GM19043 (cell line): ENCODE measurements around the gene CLOCK.
"Not testable (repeated sequence)": the region's sequence is repeated elsewhere in the genome, so short reads cannot be mapped to it uniquely, and the experiment has no call there.

Source experiments
- ATAC-seq: cut with Tn5 transposase; IDR thresholded peaks from one replicate; pipeline ENCODE4 v1.9.1; 2021; ENCODE audit warnings: low read depth; ENCODE audit not compliant: unreplicated experiment

CLOCK gene, protein sequence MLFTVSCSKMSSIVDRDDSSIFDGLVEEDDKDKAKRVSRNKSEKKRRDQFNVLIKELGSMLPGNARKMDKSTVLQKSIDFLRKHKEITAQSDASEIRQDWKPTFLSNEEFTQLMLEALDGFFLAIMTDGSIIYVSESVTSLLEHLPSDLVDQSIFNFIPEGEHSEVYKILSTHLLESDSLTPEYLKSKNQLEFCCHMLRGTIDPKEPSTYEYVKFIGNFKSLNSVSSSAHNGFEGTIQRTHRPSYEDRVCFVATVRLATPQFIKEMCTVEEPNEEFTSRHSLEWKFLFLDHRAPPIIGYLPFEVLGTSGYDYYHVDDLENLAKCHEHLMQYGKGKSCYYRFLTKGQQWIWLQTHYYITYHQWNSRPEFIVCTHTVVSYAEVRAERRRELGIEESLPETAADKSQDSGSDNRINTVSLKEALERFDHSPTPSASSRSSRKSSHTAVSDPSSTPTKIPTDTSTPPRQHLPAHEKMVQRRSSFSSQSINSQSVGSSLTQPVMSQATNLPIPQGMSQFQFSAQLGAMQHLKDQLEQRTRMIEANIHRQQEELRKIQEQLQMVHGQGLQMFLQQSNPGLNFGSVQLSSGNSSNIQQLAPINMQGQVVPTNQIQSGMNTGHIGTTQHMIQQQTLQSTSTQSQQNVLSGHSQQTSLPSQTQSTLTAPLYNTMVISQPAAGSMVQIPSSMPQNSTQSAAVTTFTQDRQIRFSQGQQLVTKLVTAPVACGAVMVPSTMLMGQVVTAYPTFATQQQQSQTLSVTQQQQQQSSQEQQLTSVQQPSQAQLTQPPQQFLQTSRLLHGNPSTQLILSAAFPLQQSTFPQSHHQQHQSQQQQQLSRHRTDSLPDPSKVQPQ

DNA sequence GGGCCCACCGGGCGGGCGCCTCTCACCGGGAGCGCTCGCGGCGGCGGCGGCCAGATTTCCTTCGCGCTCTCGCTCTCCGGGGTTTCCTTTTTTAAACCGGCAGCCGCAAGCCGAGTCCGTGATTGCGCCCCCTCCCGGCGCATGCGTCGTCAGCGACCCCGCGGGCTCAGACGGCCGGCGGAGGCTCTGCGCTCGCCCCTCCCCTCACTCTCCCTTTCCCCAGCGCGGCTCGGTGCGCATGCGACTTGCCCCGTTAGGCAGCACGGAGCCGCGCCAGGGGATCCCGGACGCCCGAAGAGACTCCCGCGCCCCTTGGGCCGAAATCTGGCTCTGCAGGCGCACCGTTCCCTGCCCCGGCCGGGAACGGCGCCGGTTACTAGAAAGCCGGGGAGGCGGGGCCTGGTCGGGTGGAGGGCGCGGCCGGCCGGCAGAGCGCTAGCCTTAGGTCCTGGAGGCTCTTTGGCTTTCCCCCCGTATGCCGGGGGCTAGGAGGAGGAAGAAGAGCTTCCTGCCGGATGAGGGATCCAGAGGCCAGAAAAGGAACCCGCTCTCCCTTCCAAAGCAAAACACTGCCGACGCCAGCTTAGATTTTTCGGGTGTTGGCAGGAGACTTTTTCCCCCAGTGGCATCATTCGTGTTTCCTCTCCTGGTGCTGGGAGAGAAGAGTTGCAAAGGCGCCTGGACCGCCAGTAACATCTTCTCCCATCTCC lies at the start of gene CLOCK:
TSS of gene CLOCK (minus strand) at position 154 of the 710 bp plus-strand sequence. CDS start 64,124 bp downstream, outside the sequence.
- ATAC-seq = peak; percentile 71

DNA sequence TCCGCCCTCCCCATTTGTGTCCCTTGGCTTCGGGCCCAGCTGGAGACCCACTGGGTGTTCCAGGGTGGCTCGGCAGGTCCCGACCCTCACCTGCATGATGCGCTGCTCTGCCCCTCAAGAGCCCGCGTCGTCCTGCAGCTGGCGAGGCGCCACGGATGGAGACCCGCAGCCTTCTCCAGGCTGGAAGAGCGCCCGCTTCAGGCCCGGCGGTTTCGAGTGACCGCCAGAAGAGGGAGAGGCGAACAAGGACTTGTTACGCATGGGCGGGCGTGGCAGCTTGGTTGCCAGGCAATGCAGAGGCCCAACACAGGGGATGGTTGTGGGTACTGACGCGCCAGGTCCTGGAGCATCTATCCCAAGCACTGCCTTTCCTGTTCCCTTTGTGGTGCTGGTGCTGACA lies 45.3 kb upstream of the CLOCK start, which contains the start of gene PDCL2:
TSS of gene PDCL2 (minus strand) at position 232 of the 400 bp plus-strand sequence. CDS start at position 96, 136 bp downstream.
- no peak for ATAC-seq

DNA sequence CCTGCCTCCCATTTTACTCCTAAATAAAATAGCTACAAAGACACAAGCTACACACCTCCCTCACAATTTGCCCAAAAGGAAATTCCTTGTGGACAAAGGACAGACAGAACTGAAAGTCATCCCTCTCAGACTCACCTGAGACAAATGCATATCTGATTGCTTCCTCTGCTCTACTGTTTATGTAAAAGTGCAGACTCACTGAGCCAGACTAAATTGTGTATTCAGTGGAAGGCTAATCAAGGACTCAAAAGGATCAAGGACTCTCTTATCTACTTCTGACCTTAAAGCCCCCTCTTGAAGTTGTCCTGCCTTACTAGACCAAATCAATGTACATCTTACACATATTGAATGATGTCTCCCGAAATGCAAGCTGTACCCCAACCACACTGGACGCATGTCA lies 41.5 kb upstream of the CLOCK start:
- no peak for ATAC-seq

DNA sequence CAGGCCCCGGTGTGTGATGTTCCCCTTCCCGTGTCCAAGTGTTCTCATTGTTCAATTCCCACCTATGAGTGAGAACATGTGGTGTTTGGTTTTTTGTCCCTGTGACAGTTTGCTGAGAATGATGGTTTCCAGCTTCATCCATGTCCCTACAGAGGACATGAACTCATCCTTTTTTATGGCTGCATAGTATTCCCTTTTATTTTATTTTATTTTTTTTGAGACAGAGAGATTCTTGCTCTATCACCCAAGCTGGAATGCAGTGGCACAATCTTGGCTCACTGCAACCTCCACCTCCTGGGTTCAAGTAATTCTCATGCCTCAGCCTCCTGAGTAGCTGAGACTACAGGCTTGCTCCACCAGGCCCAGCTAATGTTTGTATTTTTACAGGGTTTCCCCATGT lies 36.1 kb upstream of the CLOCK start:
- ATAC-seq = not testable (repeated sequence)

DNA sequence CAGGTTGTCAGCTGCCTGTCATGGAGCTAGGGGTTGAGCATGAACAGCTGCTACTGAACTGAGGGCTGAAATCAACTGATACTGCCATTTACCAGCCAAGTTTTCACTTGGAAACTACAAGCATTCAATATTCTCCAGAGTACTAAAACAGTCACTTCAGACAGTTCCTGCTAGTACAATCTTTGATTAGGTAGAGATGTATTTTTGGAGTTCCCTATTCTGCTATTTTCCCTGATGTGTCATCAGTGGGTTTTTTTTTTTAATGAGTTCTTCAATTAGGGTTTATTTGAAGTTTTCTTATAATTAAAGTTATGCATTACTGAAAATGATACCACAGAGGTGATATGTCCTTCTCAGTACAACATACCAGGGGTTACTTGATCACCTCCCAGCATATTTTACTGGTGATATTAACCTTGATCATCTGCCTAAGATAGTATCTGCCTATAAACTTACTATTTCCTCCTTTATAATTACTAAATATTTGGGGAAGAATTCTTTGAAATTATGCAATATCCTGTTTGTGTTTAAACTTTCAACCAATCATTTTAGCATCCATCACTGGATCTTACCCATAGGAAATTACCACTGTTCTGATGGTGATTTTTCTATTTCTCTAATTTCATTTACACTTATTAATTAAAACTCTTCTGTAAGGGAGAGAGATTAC lies 31.8 kb upstream of the CLOCK start:
- no peak for ATAC-seq

DNA sequence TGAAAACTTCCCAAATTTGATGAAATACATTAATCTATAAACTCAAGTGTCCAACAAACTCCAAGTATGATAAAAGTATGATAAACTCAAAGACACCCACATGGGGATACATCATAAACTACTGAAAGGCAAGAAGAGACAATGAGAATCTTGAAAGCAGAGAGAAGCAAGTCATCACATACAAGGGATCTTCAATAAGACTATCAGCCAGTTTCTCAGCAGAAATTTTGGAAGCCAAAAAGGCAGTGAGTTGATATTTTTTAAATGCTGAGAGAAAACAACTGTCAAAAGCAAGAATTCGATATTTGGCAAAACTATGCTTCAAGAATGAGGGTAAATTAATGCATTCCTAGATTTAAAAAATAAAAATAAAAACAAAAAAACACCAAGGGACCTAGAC lies 28.8 kb upstream of the CLOCK start:
- no peak for ATAC-seq

DNA sequence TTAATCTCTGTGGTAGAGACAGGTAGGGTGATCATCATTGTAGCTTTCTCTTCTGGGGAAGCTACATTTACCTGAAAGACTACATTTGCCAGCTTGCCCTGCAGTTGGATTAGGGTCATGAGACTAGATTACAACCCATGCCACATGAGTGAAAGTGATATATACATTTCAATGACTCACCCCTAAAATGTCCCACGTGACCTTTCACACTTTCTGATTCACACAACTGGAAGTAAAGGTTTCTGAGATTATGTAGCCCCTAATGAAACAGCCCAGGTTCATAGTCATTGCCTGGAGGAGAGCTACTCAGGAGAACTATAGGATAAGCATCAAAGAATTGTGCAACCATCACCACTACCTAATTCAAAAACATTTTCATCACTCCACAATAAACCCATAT lies 27.5 kb upstream of the CLOCK start:
- no peak for ATAC-seq

DNA sequence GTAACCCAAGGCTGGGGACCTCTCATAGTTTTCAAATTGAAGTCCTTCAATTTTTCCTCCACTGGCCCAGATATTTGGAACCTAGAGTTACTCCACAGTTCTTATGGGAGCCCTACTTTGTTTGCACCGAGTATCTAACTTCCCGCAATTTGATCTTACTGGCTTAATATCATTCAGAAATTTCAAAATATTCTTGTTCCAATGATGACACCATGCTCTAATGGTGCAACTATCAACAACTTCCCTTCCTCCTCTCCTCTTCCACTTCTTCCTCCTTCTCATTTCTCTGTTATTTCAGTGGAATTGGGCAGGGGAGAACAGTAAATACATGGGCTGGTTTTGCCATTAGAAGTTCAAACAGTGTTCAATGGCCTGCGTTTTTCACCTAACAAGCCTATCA lies 25.1 kb upstream of the CLOCK start:
- no peak for ATAC-seq

DNA sequence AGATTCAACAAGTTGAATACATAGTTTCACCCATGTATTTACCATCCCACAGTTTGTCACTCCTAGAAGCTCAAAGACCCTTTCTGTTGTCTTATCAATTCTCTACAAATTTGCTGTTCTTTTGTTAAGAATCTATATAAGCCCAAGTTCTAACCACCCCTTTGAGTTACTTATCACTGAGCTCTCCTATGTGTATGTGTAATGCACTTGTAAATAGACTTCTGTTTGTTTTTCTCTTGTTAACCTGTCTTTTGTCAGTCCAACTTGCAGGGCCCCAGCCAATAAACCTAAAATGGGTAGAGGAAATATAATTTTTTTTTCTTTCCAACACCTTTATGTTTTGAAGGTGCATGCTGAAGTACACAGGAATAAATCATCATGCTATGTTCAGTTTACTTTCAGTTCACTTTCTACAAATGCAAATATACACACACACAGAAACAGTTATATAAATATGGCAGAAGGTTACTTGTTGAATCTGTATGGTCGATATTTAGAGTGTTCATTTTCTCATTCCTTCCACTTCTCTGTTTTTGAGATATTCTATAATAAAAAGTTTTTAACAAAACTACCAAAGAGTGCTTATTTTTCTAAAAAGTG lies 22.3 kb upstream of the CLOCK start:
- ATAC-seq = peak; percentile 57

DNA sequence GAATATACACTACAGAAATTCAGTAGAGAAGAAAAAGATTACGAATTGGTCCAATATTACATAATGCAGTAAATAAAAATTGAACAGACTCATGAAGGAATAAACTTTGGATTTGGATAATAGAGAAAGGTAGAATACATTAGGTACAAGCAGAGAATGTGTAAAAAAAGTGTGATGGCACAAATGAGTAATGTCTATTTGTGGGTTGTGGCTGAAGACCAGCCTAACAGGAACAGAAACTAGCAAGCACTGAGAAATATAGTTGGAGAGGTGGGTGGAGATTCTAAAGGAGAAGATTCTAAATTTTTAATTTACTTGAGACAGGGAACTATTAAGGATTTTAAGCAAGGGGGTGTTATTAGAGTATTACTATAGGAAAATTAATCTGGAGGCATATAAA lies 15.2 kb upstream of the CLOCK start:
- ATAC-seq = peak; percentile 100

DNA sequence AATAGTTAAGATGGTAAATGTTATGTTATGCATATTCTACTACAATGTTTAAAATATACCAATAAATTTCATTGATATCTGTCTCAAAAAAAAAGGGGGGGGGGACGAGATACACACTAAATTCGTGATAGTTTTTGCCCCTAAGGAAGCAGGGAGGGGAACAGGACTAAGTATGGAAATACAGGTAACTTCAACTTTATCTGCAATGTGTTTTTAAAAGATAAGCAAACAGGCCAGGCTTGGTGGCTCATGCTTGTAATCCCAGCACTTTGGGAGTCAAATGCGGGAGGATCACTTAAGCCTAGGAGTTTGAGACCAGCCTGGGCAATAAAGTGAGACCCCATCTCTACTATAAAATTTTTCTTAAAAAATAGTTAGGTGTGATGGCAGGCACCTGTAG lies 13.4 kb upstream of the CLOCK start:
- no peak for ATAC-seq

DNA sequence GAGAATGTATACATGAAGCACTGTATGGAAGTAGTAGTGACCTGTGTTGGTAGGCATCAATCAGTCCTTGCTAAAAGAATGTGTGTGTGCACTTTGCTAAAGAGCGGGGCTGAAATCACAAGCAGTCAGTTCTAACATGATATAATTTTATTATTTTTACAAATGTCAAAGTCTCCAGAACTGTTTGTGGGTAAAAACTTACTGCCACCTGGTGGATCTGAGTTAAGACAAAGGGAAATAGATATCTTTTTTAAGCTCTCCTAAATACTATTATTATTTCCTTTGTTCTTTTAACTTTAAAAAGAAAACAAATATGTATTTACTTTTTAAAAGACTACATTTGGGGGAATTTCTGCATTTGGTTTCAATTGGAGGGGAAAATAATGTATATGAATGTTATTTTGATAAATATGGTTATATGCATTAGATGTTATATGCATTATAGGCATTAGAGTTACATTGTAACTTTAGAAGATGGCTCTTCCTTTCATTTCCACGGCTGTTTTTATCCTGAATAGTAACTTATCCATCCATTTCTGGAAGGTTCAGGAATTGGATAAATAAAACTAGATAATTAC lies 7.8 kb upstream of the CLOCK start:
- no peak for ATAC-seq

DNA sequence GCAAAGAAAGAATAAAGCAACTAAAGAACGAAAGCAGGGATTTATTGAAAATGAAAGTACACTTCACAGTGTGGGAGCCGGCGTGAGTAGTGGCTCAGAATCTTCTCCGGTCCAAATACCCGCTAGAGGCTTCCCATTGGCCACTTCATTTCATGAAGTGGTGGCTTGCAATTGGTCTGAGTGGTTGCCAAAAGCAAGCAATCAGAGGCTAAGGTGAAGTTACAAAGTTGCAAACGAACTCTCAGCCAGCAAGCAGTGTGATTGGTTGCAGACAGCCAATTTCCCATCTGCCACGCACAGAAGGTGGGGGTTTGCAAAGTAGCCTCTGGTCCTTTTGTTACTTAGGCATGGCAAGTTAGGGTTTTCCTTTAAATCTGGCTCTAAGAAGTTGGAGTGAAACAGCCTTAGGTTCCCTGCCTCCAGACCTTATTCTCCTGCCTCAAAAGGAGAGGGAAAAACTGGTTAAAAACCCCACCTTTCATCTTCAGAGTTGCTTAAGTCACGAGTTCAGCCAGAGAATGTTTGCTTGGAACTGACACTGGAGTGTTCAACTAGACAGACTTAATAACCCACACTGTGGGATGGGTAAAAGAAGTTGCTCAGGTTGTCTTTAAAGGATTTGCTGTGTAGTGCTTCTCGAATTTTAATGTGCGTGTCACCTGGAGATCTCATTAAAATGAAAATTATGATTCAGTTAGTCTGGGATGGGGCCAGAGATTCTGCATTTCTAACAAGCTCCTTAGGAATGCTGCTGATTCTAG lies 6.9 kb upstream of the CLOCK start:
- ATAC-seq = no peak

DNA sequence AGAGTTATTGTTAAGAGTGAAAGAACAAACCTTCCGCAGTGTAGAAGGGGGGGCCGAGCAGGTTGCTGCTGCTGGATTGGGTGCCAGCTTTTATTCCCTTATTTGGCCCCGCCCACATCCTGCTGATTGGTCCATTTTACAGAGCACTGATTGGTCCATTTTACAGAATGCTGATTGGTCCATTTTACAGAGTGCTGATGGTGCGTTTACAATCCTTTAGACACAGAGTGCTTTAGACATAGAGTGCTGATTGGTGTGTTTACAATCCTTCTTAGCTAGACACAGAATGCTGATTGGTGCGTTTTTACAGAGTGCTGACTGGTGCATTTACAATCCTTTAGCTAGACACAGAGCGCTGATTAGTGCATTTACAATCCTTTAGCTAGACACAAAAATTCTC lies 5.3 kb upstream of the CLOCK start:
- not testable (repeated sequence) for ATAC-seq

DNA sequence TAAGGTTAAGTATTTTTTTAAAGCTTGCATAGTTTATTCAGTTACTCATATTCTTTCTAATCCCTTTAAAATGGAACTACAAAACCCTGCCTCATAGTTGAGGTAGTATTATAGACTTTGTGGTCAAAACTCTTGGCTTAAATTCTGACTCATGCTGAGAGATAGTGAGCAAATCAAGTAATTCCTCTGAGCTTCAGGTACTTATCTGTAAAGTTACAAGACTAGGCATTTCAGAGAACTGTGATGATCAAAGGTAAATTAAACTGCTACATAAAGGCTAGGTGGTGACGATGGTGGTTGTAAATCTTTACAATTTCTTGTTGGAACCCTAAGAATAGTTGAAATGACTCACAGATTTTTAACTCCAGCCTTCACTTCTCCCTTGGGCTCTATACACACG lies 3.2 kb upstream of the CLOCK start:
- ATAC-seq = no peak

DNA sequence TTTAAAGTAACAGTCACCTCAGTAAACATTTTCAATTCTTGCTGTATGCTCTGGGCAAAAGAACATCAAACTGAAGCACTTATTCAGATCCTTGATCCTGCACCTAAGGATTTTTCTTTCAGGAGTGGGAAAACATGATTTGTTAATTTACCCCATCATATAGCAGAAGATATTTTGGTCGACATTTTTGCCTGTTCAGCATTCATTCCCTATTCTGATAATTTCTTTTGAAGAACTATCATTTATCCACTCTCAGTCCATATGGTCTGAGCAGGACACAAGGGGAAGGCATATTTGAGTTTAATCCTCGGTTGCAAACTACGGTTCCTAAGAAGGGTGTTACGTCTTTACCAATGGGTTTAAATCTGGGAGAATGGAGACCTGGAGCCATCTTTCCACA lies 1.2 kb upstream of the CLOCK start:
- ATAC-seq = no peak

DNA sequence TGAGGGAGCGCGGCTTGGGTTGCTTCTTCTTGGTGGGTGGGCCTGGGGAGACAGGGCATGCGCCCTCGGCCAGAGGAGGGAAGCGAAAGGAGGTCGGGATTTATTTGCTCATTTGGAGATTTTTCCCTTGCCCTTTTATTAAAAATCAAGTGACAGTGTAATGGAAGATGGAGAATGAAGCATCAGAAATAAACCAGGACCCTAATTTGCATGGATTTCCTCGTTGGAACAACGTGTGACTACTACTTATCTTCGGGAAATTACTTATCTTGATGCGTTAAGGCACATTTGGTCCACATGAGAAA lies 709 bp upstream of the CLOCK start:
- ATAC-seq = no peak

DNA sequence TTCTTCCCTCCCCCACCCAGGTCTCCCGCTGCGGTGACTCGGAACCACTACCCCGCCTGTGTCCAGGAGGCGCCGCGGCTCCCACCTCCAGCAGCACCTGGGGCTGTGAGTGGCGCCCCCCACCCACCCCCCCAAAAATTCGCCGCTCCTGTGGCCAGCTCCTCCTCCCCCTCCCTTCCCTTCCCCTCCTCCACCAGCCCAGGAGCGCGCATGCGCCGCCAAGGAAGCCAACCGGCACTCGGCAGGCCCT lies 278 bp downstream of the CLOCK start:
- ATAC-seq = no peak

DNA sequence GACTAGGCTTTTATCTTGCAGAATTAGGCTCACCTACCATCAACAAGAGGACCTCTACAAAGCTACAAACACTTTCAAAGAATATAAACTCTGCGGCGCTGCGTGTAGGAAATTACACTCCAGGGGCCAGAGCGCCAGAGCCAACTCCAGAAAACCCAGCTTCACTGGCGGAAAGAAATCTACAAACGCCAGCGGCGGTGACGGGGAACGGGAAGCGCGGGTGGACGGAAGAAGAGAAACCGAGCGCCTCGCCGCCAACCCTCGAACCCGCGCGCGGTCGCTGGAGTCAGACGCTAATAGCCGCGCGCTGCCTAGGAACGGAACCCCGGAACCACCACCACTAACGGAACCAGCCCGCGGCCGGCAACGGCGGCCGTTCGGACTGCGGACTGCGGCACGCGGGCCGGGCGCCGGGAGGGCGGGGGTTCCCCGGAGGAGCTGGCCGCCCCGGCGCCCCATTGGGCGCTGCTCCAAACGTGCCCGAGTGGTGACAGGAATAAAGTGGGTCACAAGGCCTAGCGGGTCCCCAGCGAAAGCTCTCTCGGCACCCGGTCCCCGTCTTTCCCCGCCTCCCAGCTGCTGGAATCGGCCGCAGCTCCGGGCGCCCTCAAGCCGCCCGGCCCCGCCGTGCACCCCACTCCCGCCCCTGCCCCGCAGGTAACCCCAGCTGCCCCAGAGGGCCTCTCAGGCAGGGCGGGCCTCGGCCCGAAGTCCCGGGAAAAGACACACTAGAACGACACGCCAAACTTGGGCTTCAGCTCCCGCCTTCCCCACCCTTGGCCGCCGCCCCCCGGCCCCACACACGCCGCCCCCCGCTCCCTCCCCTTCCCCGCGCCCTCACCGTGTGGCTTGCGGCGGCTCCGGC lies 836 bp downstream of the CLOCK start:
- peak; percentile 37 for ATAC-seq
